Loucy (cell line): ENCODE data around the gene CAMTA1.

Experiments used
- H2AFZ ChIP-seq: fragments of 200-600 bp; sonication (generic); 2 replicates; pipeline ENCODE4 v1.6.0; 2016; ENCODE audit warnings: antibody characterized with exemption, mild to moderate bottlenecking, low read length, moderate library complexity
- H3F3A ChIP-seq: fragments of 200-600 bp; 2 replicates; pipeline ENCODE4 v1.6.0; 2016; ENCODE audit warnings: antibody characterized with exemption, low read depth, mild to moderate bottlenecking
- H3K27me3 ChIP-seq: fragments of 200-600 bp; sonication (generic); 2 replicates; pipeline ENCODE4 v1.6.1; 2014; ENCODE audit warnings: low read length, mild to moderate bottlenecking; ENCODE audit not compliant: insufficient read depth, poor library complexity, severe bottlenecking
- H3K36me3 ChIP-seq: fragments of 200-600 bp; sonication (generic); 2 replicates; pipeline ENCODE4 v1.6.1; 2016; ENCODE audit warnings: low read length; ENCODE audit not compliant: insufficient read depth
- H3K4me1 ChIP-seq: fragments of 200-600 bp; sonication (generic); 2 replicates; pipeline ENCODE4 v1.5.1; 2014; ENCODE audit warnings: low read length, mild to moderate bottlenecking; ENCODE audit not compliant: insufficient read depth, poor library complexity, severe bottlenecking
- H3K4me2 ChIP-seq: fragments of 200-600 bp; sonication (generic); 2 replicates; pipeline ENCODE4 v1.6.0; 2014; ENCODE audit warnings: antibody characterized with exemption, low read length, low read depth, mild to moderate bottlenecking; ENCODE audit not compliant: poor library complexity, severe bottlenecking
- H3K4me3 ChIP-seq: fragments of 200-600 bp; sonication (generic); 2 replicates; pipeline ENCODE4 v1.5.1; 2014; ENCODE audit warnings: low read length, mild to moderate bottlenecking, mixed read lengths; ENCODE audit not compliant: poor library complexity, severe bottlenecking
- H3K79me2 ChIP-seq: fragments of 200-600 bp; sonication (generic); 2 replicates; pipeline ENCODE4 v1.6.1; 2014; ENCODE audit warnings: low read length; ENCODE audit not compliant: insufficient read depth
- H3K9ac ChIP-seq: fragments of 200-600 bp; sonication (generic); 2 replicates; pipeline ENCODE4 v1.6.0; 2014; ENCODE audit warnings: mild to moderate bottlenecking, low read depth, low read length, moderate library complexity; ENCODE audit not compliant: poor library complexity, severe bottlenecking
- H3K9me2 ChIP-seq: fragments of 200-600 bp; sonication (generic); replicated peaks from 2 replicates; pipeline ENCODE4 v1.6.1; 2016; ENCODE audit warnings: low read depth, low read length, mixed read lengths
- H3K9me3 ChIP-seq: fragments of 200-600 bp; sonication (generic); 2 replicates; pipeline ENCODE4 v1.6.1; 2014; ENCODE audit warnings: mild to moderate bottlenecking, antibody characterized with exemption, low read length, low read depth; ENCODE audit not compliant: insufficient read depth
- H4K20me1 ChIP-seq: fragments of 200-600 bp; sonication (generic); 2 replicates; pipeline ENCODE4 v1.6.0; 2014; ENCODE audit warnings: antibody characterized with exemption, low read length, mild to moderate bottlenecking; ENCODE audit not compliant: insufficient read depth, poor library complexity, severe bottlenecking
- CTCF ChIP-seq: fragments of 200-600 bp; sonication (generic); conservative IDR thresholded peaks from 2 replicates; pipeline ENCODE4 v1.5.1; 2014; ENCODE audit warnings: mild to moderate bottlenecking, antibody characterized with exemption, low read length
- EZH2phosphoT487 ChIP-seq: fragments of 200-600 bp; IDR thresholded peaks from 2 replicates; pipeline ENCODE4 v1.6.1; 2018; ENCODE audit warnings: antibody characterized with exemption, mild to moderate bottlenecking, moderate library complexity, borderline replicate concordance

Gene CAMTA1

GRCh38 chr1:7781923-7782495 is 996.8 kb downstream of the CAMTA1 start:
- H4K20me1 ChIP-seq, result no peaks in the 10 kb centered on the region
- no peak overlapping the region for H2AFZ ChIP-seq
- H3F3A ChIP-seq, result no peaks in the 10 kb centered on the region
- H3K27me3 ChIP-seq, result no peaks in the 10 kb centered on the region
- no peaks in the 10 kb centered on the region for H3K9me2 ChIP-seq
- H3K79me2 ChIP-seq, result no peaks in the 10 kb centered on the region
- H3K9me3 ChIP-seq, result no peaks in the 10 kb centered on the region
- H3K36me3 ChIP-seq, result peaks cover 32% of the 10 kb centered on the region; the same call in 1 of the 2 replicates
- TF ChIP-seq CTCF (no peak), EZH2phosphoT487 (no peak)
- no peak overlapping the region for H3K9ac ChIP-seq
- no peak overlapping the region for H3K4me2 ChIP-seq
- no peaks in the 10 kb centered on the region for H3K4me1 ChIP-seq
- H3K4me3 ChIP-seq, result no peak overlapping the region

GRCh38 chr1:7783178-7783711 is 998.0 kb downstream of the CAMTA1 start:
- no peaks in the 10 kb centered on the region for H3K4me1 ChIP-seq
- no peak for TF ChIP-seq CTCF
- TF ChIP-seq EZH2phosphoT487, result no peak
- no peak overlapping the region for H3K9ac ChIP-seq
- H3K36me3 ChIP-seq, result peaks cover 19% of the 10 kb centered on the region; the same call in 1 of the 2 replicates
- no peaks in the 10 kb centered on the region for H3K9me3 ChIP-seq
- no peaks in the 10 kb centered on the region for H4K20me1 ChIP-seq
- peak overlapping the region; percentile 77; the same call in 1 of the 2 replicates for H2AFZ ChIP-seq
- H3K4me3 ChIP-seq, result peak overlapping the region; percentile 63
- no peaks in the 10 kb centered on the region for H3K79me2 ChIP-seq
- no peaks in the 10 kb centered on the region for H3K9me2 ChIP-seq
- no peaks in the 10 kb centered on the region for H3F3A ChIP-seq
- peak overlapping the region; percentile 56 for H3K4me2 ChIP-seq
- H3K27me3 ChIP-seq, result no peaks in the 10 kb centered on the region

- Histone ChIP-seq H3K9me2 (no peaks in the 10 kb centered on the region), H3K36me3 (peaks cover 18% of the 10 kb centered on the region; the same call in 1 of the 2 replicates), H3F3A (no peaks in the 10 kb centered on the region), H4K20me1 (no peaks in the 10 kb centered on the region), H3K79me2 (no peaks in the 10 kb centered on the region), H3K4me3 (peak within 1 kb of the TSS; percentile 63), H3K4me1 (no peaks in the 10 kb centered on the region), H3K9ac (no peak within 1 kb of the TSS), H3K4me2 (peak within 1 kb of the TSS; percentile 56), H3K27me3 (no peaks in the 10 kb centered on the region), H2AFZ (peak within 1 kb of the TSS; percentile 77; the same call in 1 of the 2 replicates), H3K9me3 (no peaks in the 10 kb centered on the region)
- TF ChIP-seq EZH2phosphoT487 (no peak), CTCF (no peak)
Measured at GRCh38 chr1:7783826-7784491, 998.7 kb downstream of the CAMTA1 start, which contains the start of gene PER3. TSS of gene PER3 (plus strand) at chr1:7784291. CDS start at chr1:7784878, 587 bp downstream.
